ENCODE data around the gene DDX52.

- TF ChIP-seq, protein P1, sequence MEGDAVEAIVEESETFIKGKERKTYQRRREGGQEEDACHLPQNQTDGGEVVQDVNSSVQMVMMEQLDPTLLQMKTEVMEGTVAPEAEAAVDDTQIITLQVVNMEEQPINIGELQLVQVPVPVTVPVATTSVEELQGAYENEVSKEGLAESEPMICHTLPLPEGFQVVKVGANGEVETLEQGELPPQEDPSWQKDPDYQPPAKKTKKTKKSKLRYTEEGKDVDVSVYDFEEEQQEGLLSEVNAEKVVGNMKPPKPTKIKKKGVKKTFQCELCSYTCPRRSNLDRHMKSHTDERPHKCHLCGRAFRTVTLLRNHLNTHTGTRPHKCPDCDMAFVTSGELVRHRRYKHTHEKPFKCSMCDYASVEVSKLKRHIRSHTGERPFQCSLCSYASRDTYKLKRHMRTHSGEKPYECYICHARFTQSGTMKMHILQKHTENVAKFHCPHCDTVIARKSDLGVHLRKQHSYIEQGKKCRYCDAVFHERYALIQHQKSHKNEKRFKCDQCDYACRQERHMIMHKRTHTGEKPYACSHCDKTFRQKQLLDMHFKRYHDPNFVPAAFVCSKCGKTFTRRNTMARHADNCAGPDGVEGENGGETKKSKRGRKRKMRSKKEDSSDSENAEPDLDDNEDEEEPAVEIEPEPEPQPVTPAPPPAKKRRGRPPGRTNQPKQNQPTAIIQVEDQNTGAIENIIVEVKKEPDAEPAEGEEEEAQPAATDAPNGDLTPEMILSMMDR (IDR thresholded peaks at IDR 0.05): no peak
- no peak for TF ChIP-seq POLR2A (IDR thresholded peaks at IDR 0.05)
- TF ChIP-seq EP300 (IDR thresholded peaks at IDR 0.05): no peak
Observed at GRCh38 chr17:37574427-37574826, 68.8 kb downstream of the DDX52 start.

Measured in tibial nerve (tissue), 4 donors.